Endodermal cell (in vitro differentiated cells): ENCODE results near the gene PKD2. TPM values are rescaled to one million over a fixed set of nuclear protein-coding genes. Genes with fewer than 3 reads are reported as not detected.
"Not testable (repeated sequence)": the region's sequence is repeated elsewhere in the genome, so short reads cannot be mapped to it uniquely, and the experiment has no call there.

Experiments used
- DNase-seq: peaks from one replicate; pipeline ENCODE4 v3.0.0-alpha.2; 2017
- H3K27ac ChIP-seq: 2 replicates; pipeline ENCODE4 v1.5.1; 2013; ENCODE audit warnings: mild to moderate bottlenecking, low read depth, low read length, moderate library complexity
- H3K27me3 ChIP-seq: 2 replicates; pipeline ENCODE4 v1.6.1; 2013; ENCODE audit warnings: mild to moderate bottlenecking, low read length, moderate library complexity; ENCODE audit not compliant: insufficient read depth, control insufficient read depth, poor library complexity, severe bottlenecking
- H3K36me3 ChIP-seq: 2 replicates; pipeline ENCODE4 v1.7.0; 2013; ENCODE audit warnings: mild to moderate bottlenecking, low read length, moderate library complexity; ENCODE audit not compliant: control insufficient read depth, insufficient read depth
- H3K4me1 ChIP-seq: one replicate; pipeline ENCODE4 v1.7.0; 2013; ENCODE audit warnings: low read length; ENCODE audit not compliant: control insufficient read depth, insufficient read depth
- H3K4me3 ChIP-seq: 2 replicates; pipeline ENCODE4 v1.5.1; 2013; ENCODE audit warnings: mild to moderate bottlenecking, low read length, moderate library complexity
- H3K9ac ChIP-seq: 2 replicates; pipeline ENCODE4 v1.6.1; 2013; ENCODE audit warnings: mild to moderate bottlenecking, low read length, moderate library complexity; ENCODE audit not compliant: poor library complexity, severe bottlenecking; ENCODE audit errors: extremely low read depth
- H3K9me3 ChIP-seq: 2 replicates; pipeline ENCODE4 v1.6.1; 2013; ENCODE audit warnings: mild to moderate bottlenecking, low read length, moderate library complexity; ENCODE audit not compliant: control insufficient read depth
- H3K27ac Mint-ChIP-seq: 2 replicates; pipeline ENCODE4 v1.8.0; 2020; ENCODE audit warnings: mixed read lengths
- H3K27me3 Mint-ChIP-seq: 2 replicates; pipeline ENCODE4 v1.8.0; 2021; ENCODE audit warnings: mild to moderate bottlenecking, mixed read lengths; ENCODE audit not compliant: insufficient read depth
- H3K36me3 Mint-ChIP-seq: 2 replicates; pipeline ENCODE4 v1.8.0; 2020; ENCODE audit warnings: low read depth, mixed read lengths
- H3K4me1 Mint-ChIP-seq: 2 replicates; pipeline ENCODE4 v1.8.0; 2020; ENCODE audit warnings: mixed read lengths
- H3K4me3 Mint-ChIP-seq: 2 replicates; pipeline ENCODE4 v1.8.0; 2020; ENCODE audit warnings: mild to moderate bottlenecking, moderate library complexity, mixed read lengths
- H3K9me3 Mint-ChIP-seq: 2 replicates; pipeline ENCODE4 v1.8.0; 2020; ENCODE audit warnings: mild to moderate bottlenecking, mixed read lengths
- WGBS, 2 experiments: methylation state at CpG; one replicate each; pipeline versions ENCODE4 v1.1.5 to v1.1.7; 2013; ENCODE audit warnings: missing lambda C conversion rate in 2 of 2, mixed read lengths in 1 of 2; ENCODE audit not compliant: insufficient coverage in 1 of 2, insufficient read length in 1 of 2; 5-methylcytosine and 5-hydroxymethylcytosine counted together
- total RNA-seq, 2 donors: library from RNA; stranded (reverse); fragmentation: NEBNext Ultra II Directional in 1 of 2; extraction: Animal tissue kit (Norgen Biotek cat#: 25700) in 1 of 2; gene quantifications; 2 replicates in 1 of 2; 3 replicates in 1 of 2; pipeline ENCODE4 v1.2.1, GENCODE V29; 2021
- TF ChIP-seq, protein P1 (sequence below): fragments of 200-600 bp; sonication (generic); conservative IDR thresholded peaks from 2 replicates; pipeline ENCODE4 v1.5.0; 2021; ENCODE audit warnings: antibody characterized with exemption, mild to moderate bottlenecking

Gene PKD2
- total RNA-seq, 2 donors from 2014 or later: 31.4 to 34.2 TPM

DNA sequence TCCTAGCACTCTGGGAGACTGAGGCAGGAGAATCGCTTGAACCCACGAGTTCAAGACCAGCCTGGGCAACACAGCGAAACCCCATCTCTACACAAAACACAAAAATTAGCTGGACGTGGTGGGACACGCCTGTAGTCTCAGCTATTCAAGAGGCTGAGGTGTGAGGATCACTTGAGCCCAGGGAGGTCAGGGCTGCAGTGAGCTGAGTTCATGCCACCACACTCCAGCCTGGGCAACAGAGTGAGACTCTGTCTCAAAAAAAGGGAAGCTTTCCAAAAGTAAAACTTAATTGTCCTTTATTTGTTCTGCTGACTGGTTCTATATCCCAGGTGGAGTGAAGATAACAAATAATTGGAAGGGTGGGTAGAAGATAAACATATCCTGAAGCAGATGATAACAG is 105.4 kb downstream of the PKD2 start:
- DNase-seq: no peak
- no peaks in the 10 kb centered on the region for H3K27me3 Mint-ChIP-seq
- Histone ChIP-seq H3K9me3 (peaks cover 4% of the 10 kb centered on the region), H3K27ac (no peak overlapping the region), H3K9ac (no peak overlapping the region), H3K27me3 (no peaks in the 10 kb centered on the region), H3K36me3 (no peaks in the 10 kb centered on the region), H3K4me1 (no peaks in the 10 kb centered on the region), H3K4me3 (no peak overlapping the region)
- H3K27ac Mint-ChIP-seq: no peak overlapping the region
- TF ChIP-seq, protein P1, sequence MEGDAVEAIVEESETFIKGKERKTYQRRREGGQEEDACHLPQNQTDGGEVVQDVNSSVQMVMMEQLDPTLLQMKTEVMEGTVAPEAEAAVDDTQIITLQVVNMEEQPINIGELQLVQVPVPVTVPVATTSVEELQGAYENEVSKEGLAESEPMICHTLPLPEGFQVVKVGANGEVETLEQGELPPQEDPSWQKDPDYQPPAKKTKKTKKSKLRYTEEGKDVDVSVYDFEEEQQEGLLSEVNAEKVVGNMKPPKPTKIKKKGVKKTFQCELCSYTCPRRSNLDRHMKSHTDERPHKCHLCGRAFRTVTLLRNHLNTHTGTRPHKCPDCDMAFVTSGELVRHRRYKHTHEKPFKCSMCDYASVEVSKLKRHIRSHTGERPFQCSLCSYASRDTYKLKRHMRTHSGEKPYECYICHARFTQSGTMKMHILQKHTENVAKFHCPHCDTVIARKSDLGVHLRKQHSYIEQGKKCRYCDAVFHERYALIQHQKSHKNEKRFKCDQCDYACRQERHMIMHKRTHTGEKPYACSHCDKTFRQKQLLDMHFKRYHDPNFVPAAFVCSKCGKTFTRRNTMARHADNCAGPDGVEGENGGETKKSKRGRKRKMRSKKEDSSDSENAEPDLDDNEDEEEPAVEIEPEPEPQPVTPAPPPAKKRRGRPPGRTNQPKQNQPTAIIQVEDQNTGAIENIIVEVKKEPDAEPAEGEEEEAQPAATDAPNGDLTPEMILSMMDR: no peak
- peaks cover 2% of the 10 kb centered on the region for H3K9me3 Mint-ChIP-seq
- no peak overlapping the region for H3K4me3 Mint-ChIP-seq
- H3K4me1 Mint-ChIP-seq: no peaks in the 10 kb centered on the region
- WGBS, 2 experiments: 86 to 94% methylated on average over 5 of the region's 5 CpGs
- peaks cover 3% of the 10 kb centered on the region for H3K36me3 Mint-ChIP-seq

DNA sequence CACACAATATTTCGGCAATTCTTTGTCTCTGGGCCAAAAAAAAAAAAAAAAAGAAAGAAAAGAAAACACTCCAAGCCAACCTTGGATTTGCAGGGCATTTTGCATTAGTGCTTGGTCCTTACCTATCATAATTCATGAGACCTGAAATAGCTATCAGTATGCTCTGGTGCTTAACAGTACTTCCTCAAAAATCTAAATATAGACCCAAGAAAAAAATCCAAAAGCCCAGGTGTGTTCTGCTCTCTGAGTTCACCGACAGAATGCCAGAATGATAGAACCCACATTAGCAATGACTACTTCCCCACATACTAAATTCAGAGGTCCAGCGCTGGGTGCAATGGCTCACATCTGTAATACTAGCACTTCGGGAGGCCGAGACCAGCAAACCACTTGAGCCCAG is 108.2 kb downstream of the PKD2 start:
- no peak for DNase-seq
- H3K36me3 ChIP-seq: no peaks in the 10 kb centered on the region
- no peak overlapping the region for H3K9ac ChIP-seq
- no peaks in the 10 kb centered on the region for H3K27me3 Mint-ChIP-seq
- H3K36me3 Mint-ChIP-seq: peaks cover 25% of the 10 kb centered on the region
- no peaks in the 10 kb centered on the region for H3K4me1 Mint-ChIP-seq
- WGBS, 2 experiments: 84 to 92% methylated on average over 5 of the region's 5 CpGs
- no peak overlapping the region for H3K4me3 ChIP-seq
- TF ChIP-seq, protein P1: no peak
- H3K9me3 Mint-ChIP-seq: peaks cover 30% of the 10 kb centered on the region
- no peaks in the 10 kb centered on the region for H3K4me1 ChIP-seq
- no peak overlapping the region for H3K27ac ChIP-seq
- no peak overlapping the region for H3K4me3 Mint-ChIP-seq
- H3K9me3 ChIP-seq: peaks cover 32% of the 10 kb centered on the region
- no peaks in the 10 kb centered on the region for H3K27me3 ChIP-seq
- peak overlapping the region; percentile 48 for H3K27ac Mint-ChIP-seq

DNA sequence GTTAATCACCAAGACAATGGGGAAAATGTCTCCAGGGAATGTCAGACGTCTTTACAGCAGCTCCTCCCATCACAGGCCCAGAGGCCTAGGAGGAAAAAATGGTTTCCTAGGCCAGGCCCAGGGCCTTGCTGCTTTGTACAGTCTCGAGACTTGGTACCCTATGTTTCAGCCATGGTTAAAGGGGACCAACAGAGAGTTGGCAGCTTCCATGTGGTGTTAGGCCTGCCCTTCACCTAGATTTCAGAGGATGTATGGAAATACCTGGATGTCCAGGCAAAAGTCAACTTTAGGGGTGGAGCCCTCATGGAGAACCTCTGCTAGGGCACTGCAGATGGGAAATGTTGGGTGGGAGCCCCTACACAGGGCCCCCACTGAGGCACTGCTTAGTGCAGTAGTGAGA is 112.5 kb downstream of the PKD2 start:
- no peak for DNase-seq
- Mint-ChIP-seq H3K4me3 (no peak overlapping the region), H3K9me3 (peaks cover 56% of the 10 kb centered on the region), H3K36me3 (peaks cover 41% of the 10 kb centered on the region), H3K27ac (no peak overlapping the region), H3K27me3 (no peaks in the 10 kb centered on the region), H3K4me1 (no peaks in the 10 kb centered on the region)
- 67 to 77% methylated on average over 1 to 2 of the region's 2 CpGs for WGBS, 2 experiments
- TF ChIP-seq, protein P1: no peak
- no peak overlapping the region for H3K27ac ChIP-seq
- H3K4me3 ChIP-seq: peak overlapping the region; percentile 19
- peaks cover 54% of the 10 kb centered on the region for H3K9me3 ChIP-seq
- H3K27me3 ChIP-seq: no peaks in the 10 kb centered on the region
- no peak overlapping the region for H3K9ac ChIP-seq
- no peaks in the 10 kb centered on the region for H3K4me1 ChIP-seq
- H3K36me3 ChIP-seq: no peaks in the 10 kb centered on the region

DNA sequence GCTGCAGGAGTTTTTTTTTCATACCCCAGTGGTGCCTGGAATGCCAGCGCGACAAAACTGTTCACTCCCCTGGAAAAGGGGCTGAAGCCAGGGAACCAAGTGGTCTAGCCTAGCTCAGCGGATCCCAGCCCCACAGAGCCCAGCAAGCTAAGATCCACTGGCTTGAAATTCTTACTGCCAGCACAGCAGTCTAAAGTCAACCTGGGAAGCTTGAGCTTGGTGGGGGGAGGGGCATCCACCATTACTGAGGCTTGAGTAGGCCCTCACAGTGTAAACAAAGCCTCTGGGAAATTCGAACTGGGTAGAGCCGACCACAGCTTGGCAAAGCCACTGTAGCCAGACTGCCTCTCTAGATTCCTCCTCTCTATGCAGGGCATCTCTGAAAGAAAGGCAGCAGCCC is 114.8 kb downstream of the PKD2 start:
- H3K27me3 Mint-ChIP-seq, H3K4me3 Mint-ChIP-seq, H3K36me3 ChIP-seq, H3K4me1 ChIP-seq, H3K9ac ChIP-seq, H3K27me3 ChIP-seq, H3K27ac Mint-ChIP-seq, H3K4me1 Mint-ChIP-seq, H3K4me3 ChIP-seq, DNase-seq, H3K27ac ChIP-seq: not testable (repeated sequence)
- peaks cover 54% of the 10 kb centered on the region for H3K9me3 ChIP-seq
- peaks cover 44% of the 10 kb centered on the region for H3K36me3 Mint-ChIP-seq
- H3K9me3 Mint-ChIP-seq: peaks cover 62% of the 10 kb centered on the region
- 71 to 89% methylated on average over 2 to 5 of the region's 5 CpGs for WGBS, 2 experiments
